GM18526 (cell line): ENCODE data around the gene DRD4.

Experiments used
- POLR2A ChIP-seq: IDR thresholded peaks from 3 replicates; pipeline ENCODE4 v1.6.1; 2011; ENCODE audit not compliant: insufficient read length; ENCODE audit errors: extremely low read depth

The DRD4 gene

GRCh38 chr11:636511-637332 is at the start of gene DRD4:
Gene DRD4 (plus strand): TSS chr11:637269. CDS start chr11:637305, 36 bp downstream.
- no peak for TF ChIP-seq POLR2A

GRCh38 chr11:587546-587945 is 49.5 kb upstream of the DRD4 start:
- no peak for TF ChIP-seq POLR2A

- TF ChIP-seq POLR2A, result no peak
Measured at GRCh38 chr11:587978-588380, 49.1 kb upstream of the DRD4 start.

GRCh38 chr11:589798-590197 is 47.3 kb upstream of the DRD4 start:
- TF ChIP-seq POLR2A, result no peak

- no peak for TF ChIP-seq POLR2A
Measured at GRCh38 chr11:590997-591396, 46.1 kb upstream of the DRD4 start.

- no peak for TF ChIP-seq POLR2A
Measured at GRCh38 chr11:592501-592900, 44.6 kb upstream of the DRD4 start.

- TF ChIP-seq POLR2A, result no peak
Measured at GRCh38 chr11:592918-593317, 44.2 kb upstream of the DRD4 start.

GRCh38 chr11:593347-593746 is 43.7 kb upstream of the DRD4 start:
- no peak for TF ChIP-seq POLR2A

GRCh38 chr11:595400-595799 is 41.7 kb upstream of the DRD4 start:
- TF ChIP-seq POLR2A, result no peak

GRCh38 chr11:596374-596773 is 40.7 kb upstream of the DRD4 start:
- no peak for TF ChIP-seq POLR2A

- TF ChIP-seq POLR2A, result no peak
Measured at GRCh38 chr11:597166-597725, 39.8 kb upstream of the DRD4 start.

GRCh38 chr11:598005-598680 is 38.9 kb upstream of the DRD4 start:
- no peak for TF ChIP-seq POLR2A

GRCh38 chr11:601573-602245 is 35.4 kb upstream of the DRD4 start:
- TF ChIP-seq POLR2A, result no peak

- TF ChIP-seq POLR2A, result no peak
Measured at GRCh38 chr11:603154-603553, 33.9 kb upstream of the DRD4 start.

- TF ChIP-seq POLR2A, result no peak
Measured at GRCh38 chr11:605286-606129, 31.6 kb upstream of the DRD4 start.

- no peak for TF ChIP-seq POLR2A
Measured at GRCh38 chr11:606245-606644, 30.8 kb upstream of the DRD4 start.
